ENCODE measurements around the gene MAP3K21. TPM values are rescaled to one million over a fixed set of nuclear protein-coding genes. Genes with fewer than 3 reads are reported as not detected.

MAP3K21 gene
- total and polyA plus RNA-seq, 2 experiments from 2014 or later = 0.70 to 2.9 TPM

DNA sequence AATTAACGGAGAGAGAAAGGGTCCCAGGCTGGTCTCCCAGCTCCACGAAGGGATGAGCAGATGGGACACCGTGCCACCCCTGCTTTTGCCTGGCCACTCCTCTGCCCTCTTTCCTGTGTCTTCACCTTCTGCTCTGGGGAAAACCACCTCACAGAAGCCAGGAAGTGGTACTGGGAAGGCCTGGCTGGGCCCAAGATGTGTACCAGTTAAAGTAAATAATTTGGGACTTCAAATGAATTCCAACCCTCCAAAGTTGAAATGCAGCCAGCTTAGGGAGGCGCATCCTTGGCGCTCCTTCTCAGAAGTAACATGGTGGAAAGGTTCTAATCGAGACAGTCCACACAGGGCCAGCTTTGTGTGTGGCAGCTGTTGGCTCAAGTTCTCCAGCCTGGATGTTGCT lies 45.7 kb downstream of the MAP3K21 start:
- Histone ChIP-seq H3K4me1 (ENCODE audit: low read depth) (no peaks in the 10 kb centered on the region), H3K9me3 (ENCODE audit: low read depth) (no peaks in the 10 kb centered on the region), H3K27me3 (no peaks in the 10 kb centered on the region), H3K4me3 (no peak overlapping the region), H3K36me3 (no peaks in the 10 kb centered on the region), H3K27ac (no peak overlapping the region)
- DNase-seq (ENCODE audit: low read depth in 1 of 2, low spot score in 1 of 2) = no peak
- no peak for TF ChIP-seq CTCF (IDR thresholded peaks at IDR 0.05; ENCODE audit: low read depth, low read length)

- no peak for DNase-seq (ENCODE audit: low read depth in 1 of 2, low spot score in 1 of 2)
- Histone ChIP-seq H3K4me1 (ENCODE audit: low read depth) (no peaks in the 10 kb centered on the region), H3K9me3 (ENCODE audit: low read depth) (no peaks in the 10 kb centered on the region), H3K4me3 (no peak overlapping the region), H3K27ac (no peak overlapping the region), H3K27me3 (no peaks in the 10 kb centered on the region), H3K36me3 (no peaks in the 10 kb centered on the region)
- TF ChIP-seq CTCF (IDR thresholded peaks at IDR 0.05; ENCODE audit: low read depth, low read length) = no peak
Measured at GRCh38 chr1:233375653-233376052, 48.1 kb downstream of the MAP3K21 start.

DNA sequence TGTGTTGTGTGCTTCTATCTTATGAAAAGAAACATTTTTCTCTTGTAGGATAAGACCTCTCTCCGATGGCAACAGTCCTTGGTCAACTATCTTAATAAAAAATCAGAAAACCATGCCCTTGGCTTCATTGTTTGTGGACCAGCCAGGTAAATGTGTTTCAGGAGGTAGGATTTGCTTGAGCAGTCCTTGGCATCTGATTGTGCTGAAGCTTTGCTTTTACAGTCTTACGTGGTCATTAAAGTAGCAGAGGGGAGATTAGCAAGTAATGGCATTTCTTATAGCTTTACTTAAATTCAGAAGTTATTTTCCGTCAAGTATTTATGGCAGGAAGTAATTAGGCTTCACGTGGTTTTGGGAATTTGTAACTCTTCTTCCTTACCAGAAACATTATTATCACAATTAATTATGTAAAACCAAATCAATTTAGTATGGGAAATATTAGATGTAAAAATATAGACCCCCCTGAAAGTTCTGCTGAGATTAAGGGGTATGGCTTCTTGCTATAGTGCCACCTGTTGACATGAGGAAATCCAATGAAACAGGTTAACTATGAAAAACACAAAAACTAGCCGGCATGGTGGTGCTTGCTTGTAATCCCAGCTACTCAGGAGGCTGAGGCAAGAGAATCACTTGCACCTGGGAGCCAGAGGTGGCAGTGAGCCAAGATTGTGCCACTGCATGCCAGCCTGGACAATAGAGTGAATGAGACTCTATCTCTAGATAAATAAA lies 49.0 kb downstream of the MAP3K21 start:
- Histone ChIP-seq H3K27me3 (no peaks in the 10 kb centered on the region), H3K27ac (no peak overlapping the region)
- TF ChIP-seq CTCF (IDR thresholded peaks at IDR 0.05; ENCODE audit: low read depth, low read length) = no peak

DNA sequence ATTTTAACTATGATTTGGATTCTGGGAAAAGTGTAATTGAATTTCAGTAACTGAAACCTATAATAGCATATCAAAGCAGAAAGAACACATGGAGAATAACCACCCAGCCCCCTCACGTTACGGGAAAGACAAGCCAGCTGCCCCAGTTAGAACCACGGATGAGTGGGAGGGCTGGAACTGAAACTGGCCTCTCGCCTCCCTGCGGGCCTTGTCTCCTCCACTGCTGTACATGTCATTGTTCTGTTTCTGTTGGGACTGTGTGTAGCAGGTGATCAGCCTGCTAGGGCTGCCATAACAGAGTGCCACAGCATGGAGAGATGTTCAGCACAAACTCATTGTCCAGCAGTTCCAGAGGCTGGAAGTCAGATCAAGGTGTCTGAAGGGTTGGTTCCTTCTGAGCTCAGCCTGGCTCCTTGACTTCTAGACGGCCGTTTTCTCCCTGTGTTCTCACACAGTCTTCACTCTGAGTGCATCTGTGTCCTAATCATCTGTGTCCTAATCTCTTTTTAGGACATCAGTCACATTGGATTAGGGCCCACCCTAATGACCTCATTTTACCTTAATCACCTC lies 52.4 kb downstream of the MAP3K21 start:
- H3K4me3 ChIP-seq = no peak overlapping the region
- H3K4me1 ChIP-seq (ENCODE audit: low read depth) = no peaks in the 10 kb centered on the region
- H3K27me3 ChIP-seq = no peaks in the 10 kb centered on the region
- H3K9me3 ChIP-seq (ENCODE audit: low read depth) = no peaks in the 10 kb centered on the region
- no peak overlapping the region for H3K27ac ChIP-seq
- no peaks in the 10 kb centered on the region for H3K36me3 ChIP-seq
- TF ChIP-seq CTCF (IDR thresholded peaks at IDR 0.05; ENCODE audit: low read depth, low read length) = no peak
- no peak for DNase-seq (ENCODE audit: low read depth in 1 of 2, low spot score in 1 of 2)

More for the DNA sequence above, 49.0 kb downstream of the MAP3K21 start:
- no peak overlapping the region for H3K4me3 ChIP-seq
- no peaks in the 10 kb centered on the region for H3K4me1 ChIP-seq (ENCODE audit: low read depth)
- H3K9me3 ChIP-seq (ENCODE audit: low read depth) = no peaks in the 10 kb centered on the region
- no peak for DNase-seq (ENCODE audit: low read depth in 1 of 2, low spot score in 1 of 2)
- H3K36me3 ChIP-seq = no peaks in the 10 kb centered on the region

DNA sequence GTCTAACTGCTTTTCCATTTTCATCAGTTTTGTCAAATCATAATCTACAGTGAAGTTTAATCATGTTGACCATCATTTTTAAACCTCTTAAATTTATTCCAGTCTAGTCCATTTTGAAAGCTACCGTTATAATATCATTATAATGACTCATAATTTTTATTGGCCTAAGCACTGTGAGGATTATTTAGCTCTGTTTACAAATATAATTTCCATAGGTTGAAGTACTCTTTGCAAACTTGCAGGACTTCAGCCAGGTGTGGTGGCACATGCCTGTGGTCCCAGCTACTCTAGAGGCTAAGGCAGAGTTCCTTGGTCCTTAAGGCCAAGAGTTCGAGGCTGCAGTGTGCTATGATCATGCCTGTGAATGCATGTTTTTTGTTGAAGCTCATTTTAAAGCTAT lies 54.3 kb downstream of the MAP3K21 start:
- no peak for TF ChIP-seq CTCF (IDR thresholded peaks at IDR 0.05; ENCODE audit: low read depth, low read length)
- no peaks in the 10 kb centered on the region for H3K27me3 ChIP-seq
- H3K9me3 ChIP-seq (ENCODE audit: low read depth) = no peaks in the 10 kb centered on the region
- no peak for DNase-seq (ENCODE audit: low read depth in 1 of 2, low spot score in 1 of 2)
- H3K4me1 ChIP-seq (ENCODE audit: low read depth) = no peaks in the 10 kb centered on the region
- no peak overlapping the region for H3K4me3 ChIP-seq
- no peak overlapping the region for H3K27ac ChIP-seq
- no peaks in the 10 kb centered on the region for H3K36me3 ChIP-seq
